A549 (cell line): Measurements from ENCODE around the gene S1PR1. TPM values are rescaled to one million over a fixed set of nuclear protein-coding genes. Genes with fewer than 3 reads are reported as not detected.

ENCODE experiments used
- ATAC-seq, 2 experiments: fragments of 200-7000 bp in 1 of 2; fragments of >200 bp in 1 of 2; cut with Nextera tagmentation in 1 of 2; cut with Tn5 transposase in 1 of 2; 3 replicates each; pipeline versions ENCODE4 v1.8.0 to v1.9.1; 2018 to 2020; ENCODE audit warnings: mild to moderate bottlenecking in 1 of 2, moderate library complexity in 1 of 2
- CTCF ChIA-PET: fragments of 300-600 bp; sonication (Branson Sonifier 250); formaldehyde crosslinking; extraction: SDS; loops from one replicate; lab custom pipeline; 2021; ENCODE audit warnings: antibody characterized with exemption, inconsistent platforms; lab: Yijun Ruan, JAX
- POLR2A ChIA-PET: fragments of 350-600 bp; formaldehyde crosslinking; extraction: SDS; loops from one replicate; lab custom pipeline; 2021; ENCODE audit warnings: antibody characterized with exemption, inconsistent platforms; lab: Yijun Ruan, JAX
- DNase-seq, 2 experiments: peaks; one replicate each; pipeline versions ENCODE4 v3.0.0 to v3.0.0-alpha.2; 2011 to 2016; ENCODE audit warnings: low read depth in 1 of 2, low spot score in 1 of 2
- FAIRE-seq: peaks from 2 replicates; lab custom pipeline; 2011; peaks lifted over from hg19 to GRCh38; lab: Jason Lieb, UNC
- H3K27ac ChIP-seq, 2 experiments: fragments of >200 bp; sonication (Bioruptor Twin); formaldehyde crosslinking; 3 replicates each; pipeline ENCODE4 v1.5.1; 2016 to 2017
- H3K4me1 ChIP-seq: fragments of >200 bp; sonication (Bioruptor Twin); formaldehyde crosslinking; 3 replicates; pipeline ENCODE4 v1.6.1; 2016
- H3K4me2 ChIP-seq: fragments of >200 bp; sonication (Bioruptor Twin); formaldehyde crosslinking; 3 replicates; pipeline ENCODE4 v1.6.1; 2016
- H3K4me3 ChIP-seq: fragments of >200 bp; sonication (Bioruptor Twin); formaldehyde crosslinking; 3 replicates; pipeline ENCODE4 v1.5.1; 2016
- H3K9me3 ChIP-seq: fragments of >200 bp; sonication (Bioruptor Twin); formaldehyde crosslinking; 3 replicates; pipeline ENCODE4 v1.6.1; 2016
- CTCF ChIP-seq: fragments of >200 bp; sonication (Bioruptor Twin); formaldehyde crosslinking; IDR thresholded peaks from 3 replicates; pipeline ENCODE4 v1.5.1; 2016
- EHF ChIP-seq: fragments of 250-450 bp; sonication (Bioruptor Pico); IDR thresholded peaks from 2 replicates; pipeline ENCODE4 v1.5.0; 2020; ENCODE audit warnings: mild to moderate bottlenecking
- EHMT2 ChIP-seq: fragments of 200-600 bp; sonication (generic); IDR thresholded peaks from 2 replicates; pipeline ENCODE4 v1.6.1; 2016; ENCODE audit warnings: antibody characterized with exemption, low read depth, mild to moderate bottlenecking, moderate library complexity
- EP300 ChIP-seq, 2 experiments: fragments of >200 bp; sonication (Bioruptor Twin); formaldehyde crosslinking; IDR thresholded peaks; 2 replicates in 1 of 2; 3 replicates in 1 of 2; pipeline ENCODE4 v1.6.1; 2016 to 2017
- HES2 ChIP-seq: fragments of >200 bp; sonication (Bioruptor Twin); formaldehyde crosslinking; IDR thresholded peaks from 2 replicates; pipeline ENCODE4 v1.6.1; 2016
- HMGXB4 ChIP-seq: fragments of 250-450 bp; sonication (Bioruptor Pico); IDR thresholded peaks from 2 replicates; pipeline ENCODE4 v1.5.0; 2021; ENCODE audit warnings: mild to moderate bottlenecking, moderate library complexity, borderline replicate concordance
- JUNB ChIP-seq: fragments of >200 bp; sonication (Bioruptor Twin); formaldehyde crosslinking; IDR thresholded peaks from 2 replicates; pipeline ENCODE4 v1.6.1; 2016
- KDM1A ChIP-seq: fragments of 200-600 bp; sonication (generic); IDR thresholded peaks from 2 replicates; pipeline ENCODE4 v1.6.1; 2016; ENCODE audit warnings: low read depth, mild to moderate bottlenecking
- KDM5A ChIP-seq: fragments of 200-600 bp; sonication (generic); IDR thresholded peaks from 2 replicates; pipeline ENCODE4 v1.6.1; 2016; ENCODE audit warnings: antibody characterized with exemption, mild to moderate bottlenecking
- MAFK ChIP-seq: fragments of 450-650 bp; IDR thresholded peaks from 2 replicates; pipeline ENCODE4 v1.6.1; 2014; ENCODE audit not compliant: partially characterized antibody
- NFE2L2 ChIP-seq: fragments of 150-350 bp; conservative IDR thresholded peaks from 2 replicates; pipeline ENCODE4 v1.6.1; 2014; ENCODE audit warnings: low read length
- NPAS2 ChIP-seq: fragments of 250-450 bp; sonication (Bioruptor Pico); IDR thresholded peaks from 2 replicates; pipeline ENCODE4 v1.8.0; 2022; ENCODE audit warnings: mild to moderate bottlenecking, moderate library complexity, borderline replicate concordance
- NR3C1 ChIP-seq: fragments of >200 bp; sonication (Bioruptor Twin); formaldehyde crosslinking; IDR thresholded peaks from 3 replicates; pipeline ENCODE4 v1.6.1; 2017
- RAD21 ChIP-seq, 2 experiments: fragments of >200 bp in 1 of 2; sonication (Bioruptor Twin) in 1 of 2; formaldehyde crosslinking in 1 of 2; IDR thresholded peaks in 1 of 2; conservative IDR thresholded peaks in 1 of 2; 2 replicates in 1 of 2; 3 replicates in 1 of 2; pipeline ENCODE4 v1.6.1; 2012 to 2018; ENCODE audit warnings: inconsistent platforms in 1 of 2
- RCOR1 ChIP-seq: fragments of 150-350 bp; IDR thresholded peaks from 2 replicates; pipeline ENCODE4 v1.6.1; 2014; ENCODE audit warnings: antibody characterized with exemption, low read length, low read depth
- RFX5 ChIP-seq: fragments of 450-650 bp; IDR thresholded peaks from 2 replicates; pipeline ENCODE4 v1.7.1; 2014; ENCODE audit warnings: antibody characterized with exemption, mild to moderate bottlenecking, moderate library complexity
- SMC3 ChIP-seq: fragments of >200 bp; sonication (Bioruptor Twin); formaldehyde crosslinking; IDR thresholded peaks from 3 replicates; pipeline ENCODE4 v1.6.1; 2018; ENCODE audit warnings: inconsistent platforms
- TFCP2L1 ChIP-seq: fragments of 250-450 bp; sonication (Bioruptor Pico); IDR thresholded peaks from 2 replicates; pipeline ENCODE4 v1.5.0; 2021; ENCODE audit warnings: mild to moderate bottlenecking
- USF2 ChIP-seq: fragments of 450-650 bp; IDR thresholded peaks from 2 replicates; pipeline ENCODE4 v1.6.1; 2014; ENCODE audit warnings: antibody characterized with exemption
- ZFP36 ChIP-seq: fragments of 450-650 bp; IDR thresholded peaks from 2 replicates; pipeline ENCODE4 v1.6.1; 2014; ENCODE audit warnings: borderline replicate concordance; ENCODE audit not compliant: partially characterized antibody
- ZSCAN20 ChIP-seq: fragments of 250-450 bp; sonication (Bioruptor Pico); IDR thresholded peaks from 2 replicates; pipeline ENCODE4 v1.8.0; 2022; ENCODE audit warnings: mild to moderate bottlenecking, moderate library complexity
- WGBS: methylation state at CpG from one replicate; pipeline ENCODE4 v1.1.6; 2017; ENCODE audit errors: missing lambda C conversion rate; 5-methylcytosine and 5-hydroxymethylcytosine counted together
- polyA plus RNA-seq, 4 experiments: library from polyadenylated mRNA; depleted of rRNA in 3 of 4; stranded (reverse); fragments of >200 nt; fragmentation: RNase III in 1 of 4; extraction: RNeasy Plus Mini Kit Qiagen cat#74134 plus additional on column Dnase treatment in 1 of 4; gene quantifications; 2 replicates in 3 of 4; 3 replicates in 1 of 4; pipeline ENCODE4 v1.2.3, GENCODE V29; 2011 to 2017

Gene S1PR1
- polyA plus RNA-seq, 2 of the 4 experiments (the other 2 are of a cell fraction): 0.06 TPM; not detected in 1

GRCh38 chr1:101238031-101238628 is 1.3 kb downstream of the S1PR1 start (continued):
- TF ChIP-seq TFCP2L1 (CRISPR knock-in tag) (no peak), RFX5 (no peak), HES2 (no peak), ZFP36 (no peak), NPAS2 (no peak), KDM5A (no peak), HMGXB4 (no peak), EHF (CRISPR knock-in tag) (no peak), USF2 (no peak), ZSCAN20 (CRISPR knock-in tag) (no peak), EHMT2 (no peak), JUNB (no peak), KDM1A (no peak)

- FAIRE-seq (no peak), ATAC-seq (peak; percentile 81 to 87), DNase-seq (peak; percentile 55 to 66)
- H3K4me2 ChIP-seq: peak overlapping the region; percentile 38; the same call in 2 of the 3 replicates
- WGBS: 4% methylated on average over 2 of the region's 17 CpGs
- no peak overlapping the region for H3K4me3 ChIP-seq
- ChIA-PET CTCF (interaction anchor here (0.6 to 3.7 kb wide), 24 partner anchors 10 to 1765 kb away, joined by 3 to 44 read pairs (median 4); no protein-coding TSS in a partner anchor), POLR2A (interaction anchor here (0.6 kb wide), 1 partner anchor 17 kb away, joined by 7 read pairs; no protein-coding TSS in a partner anchor)
- no peak overlapping the region for H3K27ac ChIP-seq
- peaks cover 12% of the 10 kb centered on the region; the same call in 2 of the 3 replicates for H3K4me1 ChIP-seq
- no peaks in the 10 kb centered on the region for H3K9me3 ChIP-seq
- TF ChIP-seq KDM1A (no peak), EP300 (IDR thresholded peaks at IDR 0.05) (no peak), NFE2L2 (no peak), NR3C1 (no peak), RAD21 (conservative IDR thresholded peaks at IDR 0.05 in 1 of 2, IDR thresholded peaks at IDR 0.05 in 1 of 2) (peak; percentile 55 to 63), SMC3 (peak; percentile 59), RCOR1 (no peak), CTCF (peak; percentile 61), NPAS2 (no peak), MAFK (no peak)
Observed at GRCh38 chr1:101238681-101239094, 1.9 kb downstream of the S1PR1 start.
